Measurements from ENCODE around the gene GFOD1.
A peak's percentile ranks its signal among the peaks of the same experiment; 100 is the strongest.
"Not testable (repeated sequence)": the region's sequence is repeated elsewhere in the genome, so short reads cannot be mapped to it uniquely, and the experiment has no call there.

Gene GFOD1

GRCh38 chr6:13462458-13463327 is 24.7 kb downstream of the GFOD1 start:
- DNase-seq, result no peak

GRCh38 chr6:13461805-13462204 is 25.6 kb downstream of the GFOD1 start:
- DNase-seq, result peak; percentile 92

GRCh38 chr6:13461307-13461706 is 26.1 kb downstream of the GFOD1 start:
- no peak for DNase-seq

- DNase-seq, result not testable (repeated sequence)
Observed at GRCh38 chr6:13460289-13460688, 27.1 kb downstream of the GFOD1 start.

- DNase-seq, result no peak
Observed at GRCh38 chr6:13457577-13457976, 29.8 kb downstream of the GFOD1 start.

- peak; percentile 68 for DNase-seq
Observed at GRCh38 chr6:13455552-13455966, 31.8 kb downstream of the GFOD1 start.

GRCh38 chr6:13454286-13455221 is 32.8 kb downstream of the GFOD1 start:
- peak; percentile 92 for DNase-seq

- DNase-seq, result peak; percentile 59
Observed at GRCh38 chr6:13453771-13454251, 33.6 kb downstream of the GFOD1 start.

GRCh38 chr6:13453153-13453552 is 34.2 kb downstream of the GFOD1 start:
- no peak for DNase-seq

GRCh38 chr6:13452346-13453117 is 34.9 kb downstream of the GFOD1 start:
- no peak for DNase-seq

GRCh38 chr6:13451181-13451895 is 36.1 kb downstream of the GFOD1 start:
- DNase-seq, result no peak

- DNase-seq, result no peak
Observed at GRCh38 chr6:13450628-13451027, 36.8 kb downstream of the GFOD1 start.

- DNase-seq, result peak; percentile 70
Observed at GRCh38 chr6:13447949-13448724, 39.3 kb downstream of the GFOD1 start.

- no peak for DNase-seq
Observed at GRCh38 chr6:13446381-13446780, 41.0 kb downstream of the GFOD1 start.

GRCh38 chr6:13445744-13446115 is 41.7 kb downstream of the GFOD1 start:
- DNase-seq, result no peak

- no peak for DNase-seq
Observed at GRCh38 chr6:13445005-13445743, 42.2 kb downstream of the GFOD1 start.

GRCh38 chr6:13444604-13445003 is 42.8 kb downstream of the GFOD1 start:
- DNase-seq, result no peak

GRCh38 chr6:13443978-13444377 is 43.4 kb downstream of the GFOD1 start:
- DNase-seq, result not testable (repeated sequence)

GRCh38 chr6:13441778-13442177 is 45.6 kb downstream of the GFOD1 start:
- DNase-seq, result no peak

GRCh38 chr6:13439644-13440043 is 47.8 kb downstream of the GFOD1 start:
- no peak for DNase-seq

Data from inflammatory macrophage treated with lipopolysaccharide for 4 hours (primary cell).